Endothelial cell (in vitro differentiated cells): Measurements from ENCODE around the gene DEUP1. TPM values are rescaled to one million over a fixed set of nuclear protein-coding genes. Genes with fewer than 3 reads are reported as not detected.

Experiments
- DNase-seq: peaks from one replicate; pipeline ENCODE4 v3.0.0; 2021; ENCODE audit warnings: low spot score
- H3K27ac Mint-ChIP-seq: one replicate; pipeline ENCODE4 v1.8.0; 2021; ENCODE audit warnings: mixed read lengths, inconsistent platforms; ENCODE audit not compliant: unreplicated experiment
- H3K27me3 Mint-ChIP-seq: one replicate; pipeline ENCODE4 v1.8.0; 2021; ENCODE audit warnings: mild to moderate bottlenecking, moderate library complexity, mixed read lengths, inconsistent platforms; ENCODE audit not compliant: unreplicated experiment
- H3K36me3 Mint-ChIP-seq: one replicate; pipeline ENCODE4 v1.8.0; 2021; ENCODE audit warnings: mild to moderate bottlenecking, low read depth, mixed read lengths, inconsistent platforms; ENCODE audit not compliant: unreplicated experiment
- H3K4me1 Mint-ChIP-seq: one replicate; pipeline ENCODE4 v1.8.0; 2021; ENCODE audit warnings: mild to moderate bottlenecking, mixed read lengths, inconsistent platforms; ENCODE audit not compliant: unreplicated experiment
- H3K4me3 Mint-ChIP-seq: one replicate; pipeline ENCODE4 v1.8.0; 2021; ENCODE audit warnings: mild to moderate bottlenecking, mixed read lengths, inconsistent platforms; ENCODE audit not compliant: unreplicated experiment
- H3K9me3 Mint-ChIP-seq: one replicate; pipeline ENCODE4 v1.8.0; 2021; ENCODE audit warnings: mixed read lengths, inconsistent platforms; ENCODE audit not compliant: unreplicated experiment
- CTCF ChIP-seq: fragments of 200-600 bp; sonication (generic); IDR thresholded peaks from one replicate; pipeline ENCODE4 v1.5.0; 2021; ENCODE audit warnings: antibody characterized with exemption; ENCODE audit not compliant: unreplicated experiment
- total RNA-seq: library from RNA; stranded (reverse); fragmentation: NEBNext Ultra II Directional; extraction: Animal tissue kit (Norgen Biotek cat#: 25700); gene quantifications from one replicate; pipeline ENCODE4 v1.2.1, GENCODE V29; 2021; ENCODE audit not compliant: unreplicated experiment

The DEUP1 gene
- total RNA-seq, 1 donor from 2014 or later, result not detected

- Mint-ChIP-seq H3K36me3 (no peaks in the 10 kb centered on the region), H3K4me3 (no peak overlapping the region), H3K27ac (no peak overlapping the region), H3K27me3 (peaks cover 1% of the 10 kb centered on the region), H3K4me1 (peaks cover 2% of the 10 kb centered on the region), H3K9me3 (no peaks in the 10 kb centered on the region)
- no peak for DNase-seq
- no peak for TF ChIP-seq CTCF
These were observed 154.2 kb downstream of the DEUP1 start for GRCh38 chr11:93484716-93485115.

- Mint-ChIP-seq H3K4me3 (no peak overlapping the region), H3K9me3 (no peaks in the 10 kb centered on the region)
These were observed 155.4 kb downstream of the DEUP1 start for GRCh38 chr11:93485983-93486382.

GRCh38 chr11:93487032-93487483 is 156.5 kb downstream of the DEUP1 start:
- no peak for TF ChIP-seq CTCF
- Mint-ChIP-seq H3K9me3 (no peaks in the 10 kb centered on the region), H3K4me3 (no peak overlapping the region), H3K27me3 (no peaks in the 10 kb centered on the region), H3K27ac (no peak overlapping the region), H3K4me1 (peaks cover 8% of the 10 kb centered on the region), H3K36me3 (no peaks in the 10 kb centered on the region)
- no peak for DNase-seq

More at GRCh38 chr11:93485983-93486382, 155.4 kb downstream of the DEUP1 start:
- TF ChIP-seq CTCF, result no peak
- Mint-ChIP-seq H3K27ac (no peak overlapping the region), H3K36me3 (no peaks in the 10 kb centered on the region), H3K4me1 (peaks cover 8% of the 10 kb centered on the region), H3K27me3 (peaks cover 1% of the 10 kb centered on the region)
- no peak for DNase-seq

Other genes starting within 250 kb of the DEUP1 start
- 40.4 TPM for gene SLC36A4, start 132.8 kb upstream of the DEUP1 start, total RNA-seq
- 23.7 TPM for gene SMCO4, start 212.6 kb downstream of the DEUP1 start, total RNA-seq